GM19238 (cell line): ENCODE measurements around the gene BSPRY.
"Not testable (repeated sequence)": the region's sequence is repeated elsewhere in the genome, so short reads cannot be mapped to it uniquely, and the experiment has no call there.

ENCODE experiments used
- DNase-seq: peaks from one replicate; pipeline ENCODE4 v3.0.0; 2011; ENCODE audit warnings: low spot score; ENCODE audit not compliant: insufficient read length

The BSPRY gene

GRCh38 chr9:113370806-113371325 is 21.5 kb downstream of the BSPRY start:
- no peak for DNase-seq

- DNase-seq: no peak
Observed at GRCh38 chr9:113372059-113372458, 22.7 kb downstream of the BSPRY start.

- no peak for DNase-seq
Observed at GRCh38 chr9:113373256-113373655, 23.9 kb downstream of the BSPRY start.

GRCh38 chr9:113373676-113374392 is 24.5 kb downstream of the BSPRY start:
- DNase-seq: no peak

GRCh38 chr9:113375057-113376023 is 26.0 kb downstream of the BSPRY start:
- DNase-seq: no peak

- DNase-seq: peak; percentile 71
Observed at GRCh38 chr9:113376634-113377567, 27.6 kb downstream of the BSPRY start, which contains the start of gene HDHD3. Gene HDHD3 (minus strand): TSS chr9:113376986. CDS start chr9:113374354, 2,632 bp downstream.

- not testable (repeated sequence) for DNase-seq
Observed at GRCh38 chr9:113379094-113379828, 29.9 kb downstream of the BSPRY start.

- not testable (repeated sequence) for DNase-seq
Observed at GRCh38 chr9:113379829-113380210, 30.5 kb downstream of the BSPRY start.

GRCh38 chr9:113380869-113381378 is 31.6 kb downstream of the BSPRY start:
- peak; percentile 49 for DNase-seq

- not testable (repeated sequence) for DNase-seq
Observed at GRCh38 chr9:113381441-113381840, 32.1 kb downstream of the BSPRY start.

- DNase-seq: no peak
Observed at GRCh38 chr9:113381909-113382411, 32.6 kb downstream of the BSPRY start.

GRCh38 chr9:113386571-113387393 is 37.4 kb downstream of the BSPRY start:
- DNase-seq: no peak

- no peak for DNase-seq
Observed at GRCh38 chr9:113387560-113388230, 38.4 kb downstream of the BSPRY start.

- DNase-seq: no peak
Observed at GRCh38 chr9:113388833-113389232, 39.5 kb downstream of the BSPRY start.

GRCh38 chr9:113389451-113389850 is 40.1 kb downstream of the BSPRY start:
- DNase-seq: no peak

GRCh38 chr9:113390192-113390960 is 41.0 kb downstream of the BSPRY start:
- DNase-seq: no peak

- DNase-seq: no peak
Observed at GRCh38 chr9:113391917-113392316, 42.6 kb downstream of the BSPRY start.

- DNase-seq: no peak
Observed at GRCh38 chr9:113393281-113393680, 43.9 kb downstream of the BSPRY start.
